Measurements from ENCODE around the gene PGLYRP4. TPM values are rescaled to one million over a fixed set of nuclear protein-coding genes. Genes with fewer than 3 reads are reported as not detected.
"Not testable (repeated sequence)": the region's sequence is repeated elsewhere in the genome, so short reads cannot be mapped to it uniquely, and the experiment has no call there.

The PGLYRP4 gene
- total RNA-seq, 2 donors from 2014 or later = not detected

GRCh38 chr1:153324912-153325311 lies 23.7 kb downstream of the PGLYRP4 start:
- Mint-ChIP-seq H3K9me3 (peaks cover 44% of the 10 kb centered on the region), H3K4me1 (no peaks in the 10 kb centered on the region), H3K36me3 (ENCODE audit: low read depth) (no peaks in the 10 kb centered on the region), H3K4me3 (no peak overlapping the region), H3K27me3 (ENCODE audit: insufficient read depth) (no peaks in the 10 kb centered on the region), H3K27ac (no peak overlapping the region)
- Histone ChIP-seq H3K4me3 (ENCODE audit: low read length) (no peak overlapping the region), H3K27ac (ENCODE audit: low read depth, low read length) (no peak overlapping the region), H3K9me3 (ENCODE audit: control insufficient read depth, low read length) (peaks cover 25% of the 10 kb centered on the region), H3K9ac (ENCODE audit: extremely low read depth, low read length, poor library complexity, severe bottlenecking) (no peak overlapping the region), H3K4me1 (ENCODE audit: control insufficient read depth, insufficient read depth, low read length) (no peaks in the 10 kb centered on the region), H3K27me3 (ENCODE audit: control insufficient read depth, insufficient read depth, low read length, poor library complexity, severe bottlenecking) (no peaks in the 10 kb centered on the region), H3K36me3 (ENCODE audit: control insufficient read depth, insufficient read depth, low read length) (no peaks in the 10 kb centered on the region)
- no peak for DNase-seq
- TF ChIP-seq, protein P1, sequence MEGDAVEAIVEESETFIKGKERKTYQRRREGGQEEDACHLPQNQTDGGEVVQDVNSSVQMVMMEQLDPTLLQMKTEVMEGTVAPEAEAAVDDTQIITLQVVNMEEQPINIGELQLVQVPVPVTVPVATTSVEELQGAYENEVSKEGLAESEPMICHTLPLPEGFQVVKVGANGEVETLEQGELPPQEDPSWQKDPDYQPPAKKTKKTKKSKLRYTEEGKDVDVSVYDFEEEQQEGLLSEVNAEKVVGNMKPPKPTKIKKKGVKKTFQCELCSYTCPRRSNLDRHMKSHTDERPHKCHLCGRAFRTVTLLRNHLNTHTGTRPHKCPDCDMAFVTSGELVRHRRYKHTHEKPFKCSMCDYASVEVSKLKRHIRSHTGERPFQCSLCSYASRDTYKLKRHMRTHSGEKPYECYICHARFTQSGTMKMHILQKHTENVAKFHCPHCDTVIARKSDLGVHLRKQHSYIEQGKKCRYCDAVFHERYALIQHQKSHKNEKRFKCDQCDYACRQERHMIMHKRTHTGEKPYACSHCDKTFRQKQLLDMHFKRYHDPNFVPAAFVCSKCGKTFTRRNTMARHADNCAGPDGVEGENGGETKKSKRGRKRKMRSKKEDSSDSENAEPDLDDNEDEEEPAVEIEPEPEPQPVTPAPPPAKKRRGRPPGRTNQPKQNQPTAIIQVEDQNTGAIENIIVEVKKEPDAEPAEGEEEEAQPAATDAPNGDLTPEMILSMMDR (conservative IDR thresholded peaks at IDR 0.05) = no peak

DNA sequence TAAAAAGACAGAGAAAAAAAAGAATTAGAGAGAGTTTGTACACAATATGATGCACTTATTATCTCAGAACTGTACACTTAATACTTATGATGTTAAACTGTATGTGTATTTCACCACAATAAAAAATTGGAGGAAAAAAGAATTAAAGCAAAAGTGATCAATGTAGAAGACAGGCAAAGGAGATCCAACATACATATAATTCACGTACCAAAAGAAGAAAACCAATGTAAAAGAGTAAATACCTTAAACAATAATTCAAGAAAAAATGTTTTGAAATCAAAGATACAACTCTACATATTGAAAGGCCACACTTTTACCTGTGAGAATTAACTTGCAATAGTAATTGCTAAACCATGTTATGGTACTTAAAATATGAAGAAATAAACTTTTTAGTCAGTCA lies 26.1 kb downstream of the PGLYRP4 start:
- H3K4me3 ChIP-seq (ENCODE audit: low read length) = no peak overlapping the region
- 0% methylated on average over 1 of the region's 1 CpG; no CpG with 5 or more reads in 1 of the 2 experiments for WGBS, 2 experiments (ENCODE audit: insufficient coverage in 1 of 2, insufficient read length in 1 of 2)
- no peaks in the 10 kb centered on the region for H3K36me3 Mint-ChIP-seq (ENCODE audit: low read depth)
- H3K4me1 Mint-ChIP-seq = no peaks in the 10 kb centered on the region
- H3K27ac Mint-ChIP-seq = no peak overlapping the region
- H3K9me3 ChIP-seq (ENCODE audit: control insufficient read depth, low read length) = peaks cover 23% of the 10 kb centered on the region
- H3K27me3 ChIP-seq (ENCODE audit: control insufficient read depth, insufficient read depth, low read length, poor library complexity, severe bottlenecking) = no peaks in the 10 kb centered on the region
- no peak overlapping the region for H3K27ac ChIP-seq (ENCODE audit: low read depth, low read length)
- H3K4me1 ChIP-seq (ENCODE audit: control insufficient read depth, insufficient read depth, low read length) = no peaks in the 10 kb centered on the region
- TF ChIP-seq, protein P1 (conservative IDR thresholded peaks at IDR 0.05) = no peak
- H3K36me3 ChIP-seq (ENCODE audit: control insufficient read depth, insufficient read depth, low read length) = no peaks in the 10 kb centered on the region
- H3K9me3 Mint-ChIP-seq = peaks cover 44% of the 10 kb centered on the region
- no peak overlapping the region for H3K4me3 Mint-ChIP-seq
- peaks cover 11% of the 10 kb centered on the region for H3K27me3 Mint-ChIP-seq (ENCODE audit: insufficient read depth)
- no peak for DNase-seq
- H3K9ac ChIP-seq (ENCODE audit: extremely low read depth, low read length, poor library complexity, severe bottlenecking) = no peak overlapping the region

GRCh38 chr1:153318145-153318544 lies 30.5 kb downstream of the PGLYRP4 start:
- DNase-seq; H3K36me3 ChIP-seq (ENCODE audit: control insufficient read depth, insufficient read depth, low read length); H3K36me3 Mint-ChIP-seq (ENCODE audit: low read depth); H3K4me1 Mint-ChIP-seq; H3K4me1 ChIP-seq (ENCODE audit: control insufficient read depth, insufficient read depth, low read length); H3K9me3 ChIP-seq (ENCODE audit: control insufficient read depth, low read length); H3K27me3 ChIP-seq (ENCODE audit: control insufficient read depth, insufficient read depth, low read length, poor library complexity, severe bottlenecking); H3K4me3 Mint-ChIP-seq; H3K9ac ChIP-seq (ENCODE audit: extremely low read depth, low read length, poor library complexity, severe bottlenecking); H3K27ac Mint-ChIP-seq; H3K27ac ChIP-seq (ENCODE audit: low read depth, low read length); H3K4me3 ChIP-seq (ENCODE audit: low read length): not testable (repeated sequence)
- Mint-ChIP-seq H3K27me3 (ENCODE audit: insufficient read depth) (peaks cover 22% of the 10 kb centered on the region), H3K9me3 (peaks cover 25% of the 10 kb centered on the region)
- WGBS, 2 experiments (ENCODE audit: insufficient coverage in 1 of 2, insufficient read length in 1 of 2) = 86 to 91% methylated on average over 5 to 7 of the region's 7 CpGs

GRCh38 chr1:153316013-153316412 lies 32.6 kb downstream of the PGLYRP4 start:
- H3K4me3 ChIP-seq (ENCODE audit: low read length); DNase-seq; H3K36me3 Mint-ChIP-seq (ENCODE audit: low read depth); H3K4me3 Mint-ChIP-seq; H3K36me3 ChIP-seq (ENCODE audit: control insufficient read depth, insufficient read depth, low read length); H3K4me1 Mint-ChIP-seq; H3K4me1 ChIP-seq (ENCODE audit: control insufficient read depth, insufficient read depth, low read length); H3K9ac ChIP-seq (ENCODE audit: extremely low read depth, low read length, poor library complexity, severe bottlenecking); H3K27ac Mint-ChIP-seq; H3K27me3 ChIP-seq (ENCODE audit: control insufficient read depth, insufficient read depth, low read length, poor library complexity, severe bottlenecking); H3K27ac ChIP-seq (ENCODE audit: low read depth, low read length); H3K9me3 ChIP-seq (ENCODE audit: control insufficient read depth, low read length): not testable (repeated sequence)
- peaks cover 12% of the 10 kb centered on the region for H3K9me3 Mint-ChIP-seq
- H3K27me3 Mint-ChIP-seq (ENCODE audit: insufficient read depth) = peaks cover 22% of the 10 kb centered on the region

GRCh38 chr1:153314388-153314787 lies 34.3 kb downstream of the PGLYRP4 start:
- not testable (repeated sequence) for H3K27ac ChIP-seq (ENCODE audit: low read depth, low read length); H3K4me1 Mint-ChIP-seq; H3K27ac Mint-ChIP-seq; H3K9me3 ChIP-seq (ENCODE audit: control insufficient read depth, low read length); H3K27me3 ChIP-seq (ENCODE audit: control insufficient read depth, insufficient read depth, low read length, poor library complexity, severe bottlenecking); H3K36me3 Mint-ChIP-seq (ENCODE audit: low read depth); H3K4me3 ChIP-seq (ENCODE audit: low read length); H3K36me3 ChIP-seq (ENCODE audit: control insufficient read depth, insufficient read depth, low read length); DNase-seq; H3K4me1 ChIP-seq (ENCODE audit: control insufficient read depth, insufficient read depth, low read length); H3K9ac ChIP-seq (ENCODE audit: extremely low read depth, low read length, poor library complexity, severe bottlenecking); H3K4me3 Mint-ChIP-seq
- H3K27me3 Mint-ChIP-seq (ENCODE audit: insufficient read depth) = peaks cover 20% of the 10 kb centered on the region
- peaks cover 12% of the 10 kb centered on the region for H3K9me3 Mint-ChIP-seq

Measured in endodermal cell (in vitro differentiated cells).